ENCODE results near the gene OGA. TPM values are rescaled to one million over a fixed set of nuclear protein-coding genes. Genes with fewer than 3 reads are reported as not detected.

Gene OGA
- total and polyA plus RNA-seq, 4 donors: 38.7 to 171 (median 112) TPM

GRCh38 chr10:101817337-101818118 lies 716 bp downstream of the OGA start:
- Histone ChIP-seq H3K27me3 (ENCODE audit: control insufficient read depth in 1 of 2, insufficient read depth in 2 of 2, low read length in 1 of 2) (no peaks in the 10 kb centered on the region), H3K27ac (ENCODE audit: low read depth in 1 of 2, low read length in 2 of 2) (peak overlapping the region; percentile 20 to 61), H3K4me3 (ENCODE audit: low read length in 2 of 2) (peak overlapping the region; percentile 87 to 90), H3K9me3 (ENCODE audit: control insufficient read depth, low read length) (no peaks in the 10 kb centered on the region), H3K4me1 (ENCODE audit: control insufficient read depth in 1 of 2, insufficient read depth in 2 of 2, low read length in 2 of 2) (no peaks in the 10 kb centered on the region), H3K36me3 (ENCODE audit: control insufficient read depth in 1 of 2, insufficient read depth in 2 of 2, low read length in 1 of 2) (no peaks in the 10 kb centered on the region)
- intact Hi-C loops (cut with DNase I): no loop called here
- peak; percentile 82 for ATAC-seq (ENCODE audit: low FRiP score)
- peak; percentile 95 for DNase-seq
- WGBS, 2 donors: 1% methylated on average over 44 of the region's 44 CpGs

DNA sequence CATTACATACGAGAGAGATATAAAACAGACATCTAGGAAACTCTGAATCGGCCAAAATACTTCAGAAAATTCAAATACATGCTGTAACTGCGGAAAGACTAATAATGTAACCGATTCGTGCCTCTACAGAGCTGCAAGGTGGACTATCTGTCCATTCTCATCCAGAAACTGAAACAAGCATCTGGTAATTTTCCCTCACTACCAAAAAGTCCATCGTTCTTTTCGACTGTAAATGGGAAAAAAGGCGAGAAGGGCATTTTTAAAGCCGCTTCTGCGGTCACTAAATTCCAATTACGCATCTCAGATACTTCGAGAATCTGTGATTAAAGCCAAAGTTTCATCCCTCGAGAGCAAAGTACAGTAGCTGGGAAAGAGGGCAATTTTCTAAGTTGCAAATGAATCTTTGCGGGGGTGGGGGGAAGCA lies 1.3 kb downstream of the OGA start:
- ATAC-seq (ENCODE audit: low FRiP score) (no peak), DNase-seq (no peak)
- Histone ChIP-seq H3K27me3 (ENCODE audit: control insufficient read depth in 1 of 2, insufficient read depth in 2 of 2, low read length in 1 of 2) (no peaks in the 10 kb centered on the region), H3K4me3 (ENCODE audit: low read length in 2 of 2) (peak overlapping the region; percentile 87 to 90), H3K36me3 (ENCODE audit: control insufficient read depth in 1 of 2, insufficient read depth in 2 of 2, low read length in 1 of 2) (no peaks in the 10 kb centered on the region), H3K9me3 (ENCODE audit: control insufficient read depth, low read length) (no peaks in the 10 kb centered on the region), H3K4me1 (ENCODE audit: control insufficient read depth in 1 of 2, insufficient read depth in 2 of 2, low read length in 2 of 2) (peaks cover 0 to 2% of the 10 kb centered on the region in 2 donors), H3K27ac (ENCODE audit: low read depth in 1 of 2, low read length in 2 of 2) (no peak overlapping the region)
- intact Hi-C loops (cut with DNase I): no loop called here
- WGBS, 2 donors: 0% methylated on average over 14 of the region's 14 CpGs

- intact Hi-C loops (cut with DNase I): no loop called here
- Histone ChIP-seq H3K4me1 (ENCODE audit: control insufficient read depth in 1 of 2, insufficient read depth in 2 of 2, low read length in 2 of 2) (peaks cover 0 to 2% of the 10 kb centered on the region in 2 donors), H3K27me3 (ENCODE audit: control insufficient read depth in 1 of 2, insufficient read depth in 2 of 2, low read length in 1 of 2) (no peaks in the 10 kb centered on the region)
Measured at GRCh38 chr10:101816376-101816775, 1.9 kb downstream of the OGA start.

GRCh38 chr10:101814466-101815071 lies 3.7 kb downstream of the OGA start:
- DNase-seq (no peak), ATAC-seq (ENCODE audit: low FRiP score) (no peak)
- intact Hi-C loops (cut with DNase I): no loop called here
- H3K4me3 ChIP-seq (ENCODE audit: low read length in 2 of 2): peak overlapping the region; percentile 11 to 90
- WGBS, 2 donors: 54 to 64% methylated on average over 8 of the region's 8 CpGs
- H3K4me1 ChIP-seq (ENCODE audit: control insufficient read depth in 1 of 2, insufficient read depth in 2 of 2, low read length in 2 of 2): peaks cover 0 to 2% of the 10 kb centered on the region in 2 donors
- H3K9me3 ChIP-seq (ENCODE audit: control insufficient read depth, low read length): no peaks in the 10 kb centered on the region
- no peak overlapping the region for H3K27ac ChIP-seq (ENCODE audit: low read depth in 1 of 2, low read length in 2 of 2)
- no peaks in the 10 kb centered on the region for H3K27me3 ChIP-seq (ENCODE audit: control insufficient read depth in 1 of 2, insufficient read depth in 2 of 2, low read length in 1 of 2)
- H3K36me3 ChIP-seq (ENCODE audit: control insufficient read depth in 1 of 2, insufficient read depth in 2 of 2, low read length in 1 of 2): no peaks in the 10 kb centered on the region

More at GRCh38 chr10:101816376-101816775, 1.9 kb downstream of the OGA start:
- H3K36me3 ChIP-seq (ENCODE audit: control insufficient read depth in 1 of 2, insufficient read depth in 2 of 2, low read length in 1 of 2): no peaks in the 10 kb centered on the region
- H3K9me3 ChIP-seq (ENCODE audit: control insufficient read depth, low read length): no peaks in the 10 kb centered on the region
- DNase-seq: no peak
- no peak overlapping the region for H3K27ac ChIP-seq (ENCODE audit: low read depth in 1 of 2, low read length in 2 of 2)
- 1% methylated on average over 5 of the region's 5 CpGs for WGBS, 2 donors
- peak overlapping the region; percentile 87 to 90 for H3K4me3 ChIP-seq (ENCODE audit: low read length in 2 of 2)
- ATAC-seq (ENCODE audit: low FRiP score): no peak

DNA sequence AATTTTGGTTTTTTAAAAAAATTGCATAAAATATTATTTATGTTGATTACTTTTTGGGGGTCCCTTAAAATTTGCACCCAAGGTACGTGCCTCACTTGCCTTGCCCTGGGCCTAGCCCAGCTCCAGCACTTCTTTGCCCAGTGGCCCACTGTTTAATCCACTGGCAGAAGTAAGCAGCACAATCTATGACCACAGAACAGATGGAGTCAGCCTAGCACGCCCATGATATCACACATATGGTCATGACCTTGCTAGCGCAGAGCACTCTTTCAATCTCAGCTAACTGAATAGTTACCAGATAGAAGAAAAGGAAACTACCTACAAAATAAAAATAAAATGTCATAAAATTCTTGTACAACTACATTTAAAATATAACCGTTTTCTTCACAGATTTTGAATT lies 5.6 kb downstream of the OGA start:
- Histone ChIP-seq H3K27me3 (ENCODE audit: control insufficient read depth in 1 of 2, insufficient read depth in 2 of 2, low read length in 1 of 2) (no peaks in the 10 kb centered on the region), H3K9me3 (ENCODE audit: control insufficient read depth, low read length) (no peaks in the 10 kb centered on the region), H3K4me3 (ENCODE audit: low read length in 2 of 2) (no peak overlapping the region), H3K27ac (ENCODE audit: low read depth in 1 of 2, low read length in 2 of 2) (no peak overlapping the region), H3K36me3 (ENCODE audit: control insufficient read depth in 1 of 2, insufficient read depth in 2 of 2, low read length in 1 of 2) (no peaks in the 10 kb centered on the region), H3K4me1 (ENCODE audit: control insufficient read depth in 1 of 2, insufficient read depth in 2 of 2, low read length in 2 of 2) (peaks cover 0 to 2% of the 10 kb centered on the region in 2 donors)
- WGBS, 2 donors: 72 to 75% methylated on average over 4 of the region's 4 CpGs
- DNase-seq (peak in 1 of 2 donors; percentile 24), ATAC-seq (ENCODE audit: low FRiP score) (no peak)
- intact Hi-C loops (cut with DNase I): no loop called here

- Histone ChIP-seq H3K36me3 (ENCODE audit: control insufficient read depth in 1 of 2, insufficient read depth in 2 of 2, low read length in 1 of 2) (peaks cover 2% of the 10 kb centered on the region in 2 donors), H3K4me1 (ENCODE audit: control insufficient read depth in 1 of 2, insufficient read depth in 2 of 2, low read length in 2 of 2) (no peaks in the 10 kb centered on the region), H3K27ac (ENCODE audit: low read depth in 1 of 2, low read length in 2 of 2) (no peak overlapping the region), H3K9me3 (ENCODE audit: control insufficient read depth, low read length) (no peaks in the 10 kb centered on the region), H3K4me3 (ENCODE audit: low read length in 2 of 2) (no peak overlapping the region), H3K27me3 (ENCODE audit: control insufficient read depth in 1 of 2, insufficient read depth in 2 of 2, low read length in 1 of 2) (no peaks in the 10 kb centered on the region)
- intact Hi-C loops (cut with DNase I): no loop called here
- DNase-seq: no peak
- 59 to 61% methylated on average over 1 of the region's 1 CpG for WGBS, 2 donors
- no peak for ATAC-seq (ENCODE audit: low FRiP score)
Measured at GRCh38 chr10:101807158-101807557, 11.1 kb downstream of the OGA start.

DNA sequence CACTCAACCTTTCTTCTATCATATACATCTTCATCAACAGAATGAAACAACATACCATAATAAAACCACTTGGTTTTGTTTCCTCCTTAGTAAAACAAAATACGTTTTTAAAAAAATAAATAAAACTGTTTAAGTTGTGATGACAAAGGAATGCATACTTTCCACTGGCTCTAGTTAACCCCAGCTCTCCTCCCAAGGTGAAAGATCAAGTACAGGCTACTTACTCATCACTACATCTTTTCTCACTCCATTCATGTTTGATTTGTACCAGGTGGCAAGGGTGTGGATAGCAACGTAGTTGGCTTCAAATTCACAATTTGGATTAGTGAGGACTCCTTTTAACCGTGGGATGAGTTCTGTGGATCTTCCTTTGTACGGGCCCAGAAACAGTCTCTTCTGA lies 14.7 kb downstream of the OGA start:
- Histone ChIP-seq H3K4me1 (ENCODE audit: control insufficient read depth in 1 of 2, insufficient read depth in 2 of 2, low read length in 2 of 2) (no peaks in the 10 kb centered on the region), H3K9me3 (ENCODE audit: control insufficient read depth, low read length) (no peaks in the 10 kb centered on the region), H3K36me3 (ENCODE audit: control insufficient read depth in 1 of 2, insufficient read depth in 2 of 2, low read length in 1 of 2) (peaks cover 6 to 13% of the 10 kb centered on the region in 2 donors), H3K4me3 (ENCODE audit: low read length in 2 of 2) (no peak overlapping the region), H3K27me3 (ENCODE audit: control insufficient read depth in 1 of 2, insufficient read depth in 2 of 2, low read length in 1 of 2) (no peaks in the 10 kb centered on the region), H3K27ac (ENCODE audit: low read depth in 1 of 2, low read length in 2 of 2) (no peak overlapping the region)
- intact Hi-C loops (cut with DNase I): no loop called here
- 59 to 61% methylated on average over 4 of the region's 4 CpGs for WGBS, 2 donors
- DNase-seq (no peak), ATAC-seq (ENCODE audit: low FRiP score) (no peak)

DNA sequence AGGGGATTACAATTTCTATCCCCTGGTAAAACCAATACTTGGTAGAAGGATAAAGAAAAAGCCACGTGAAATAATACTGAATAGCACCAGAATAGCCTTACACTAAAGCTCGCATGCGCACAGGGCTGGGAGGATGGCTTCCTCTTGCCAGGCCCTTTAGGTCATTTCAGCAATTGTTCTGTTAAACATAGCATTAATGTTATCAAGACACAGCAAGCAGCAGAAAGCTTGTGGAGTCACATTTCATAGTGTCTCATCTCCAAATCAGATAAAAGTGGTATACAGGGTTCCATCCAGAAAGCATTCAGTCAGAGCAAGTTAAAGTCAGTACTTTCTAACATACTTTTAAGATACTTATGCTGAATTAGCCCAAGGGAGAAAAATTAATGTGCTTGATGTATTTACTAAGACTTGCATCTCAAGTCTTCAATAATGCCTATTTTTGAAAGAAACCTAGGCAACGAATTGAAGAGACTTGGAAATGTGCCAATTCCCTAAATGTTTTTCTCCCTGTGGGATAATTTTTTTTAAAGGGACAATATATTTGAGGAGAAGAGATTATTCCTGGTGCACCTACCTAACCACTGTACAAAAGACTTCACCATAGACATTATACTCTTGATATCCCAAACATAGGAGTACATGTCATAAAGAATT lies 20.7 kb downstream of the OGA start:
- H3K36me3 ChIP-seq (ENCODE audit: control insufficient read depth in 1 of 2, insufficient read depth in 2 of 2, low read length in 1 of 2): peaks cover 11 to 21% of the 10 kb centered on the region in 2 donors
- intact Hi-C loops (cut with DNase I): no loop called here
- no peaks in the 10 kb centered on the region for H3K9me3 ChIP-seq (ENCODE audit: control insufficient read depth, low read length)
- H3K4me1 ChIP-seq (ENCODE audit: control insufficient read depth in 1 of 2, insufficient read depth in 2 of 2, low read length in 2 of 2): no peaks in the 10 kb centered on the region
- 63 to 71% methylated on average over 4 of the region's 4 CpGs for WGBS, 2 donors
- ATAC-seq (ENCODE audit: low FRiP score) (no peak), DNase-seq (no peak)
- no peak overlapping the region for H3K4me3 ChIP-seq (ENCODE audit: low read length in 2 of 2)
- H3K27me3 ChIP-seq (ENCODE audit: control insufficient read depth in 1 of 2, insufficient read depth in 2 of 2, low read length in 1 of 2): no peaks in the 10 kb centered on the region
- no peak overlapping the region for H3K27ac ChIP-seq (ENCODE audit: low read depth in 1 of 2, low read length in 2 of 2)

Data from aorta (tissue), 5 donors.